Measurements from ENCODE around the gene MFGE8. TPM values are rescaled to one million over a fixed set of nuclear protein-coding genes. Genes with fewer than 3 reads are reported as not detected.
A peak's percentile ranks its signal among the peaks of the same experiment; 100 is the strongest.

The MFGE8 gene
- total and polyA plus RNA-seq, 9 of the 15 experiments (the other 6 are each of a cell fraction or from before 2014, with no cell fraction given) = 2.3 to 142 (median 62.3) TPM

- TF ChIP-seq RAD21 (CRISPR knock-in tag; conservative IDR thresholded peaks at IDR 0.05 in 1 of 2, IDR thresholded peaks at IDR 0.05 in 1 of 2) (peak; percentile 38 to 52; a peak in 3 of 4 replicates), POLR2AphosphoS2 (IDR thresholded peaks at IDR 0.05; ENCODE audit: low read length) (peak; percentile 69; the same call in 1 of the 2 replicates), VEZF1 (CRISPR knock-in tag; IDR thresholded peaks at IDR 0.05) (peak; percentile 70), ZNF217 (CRISPR knock-in tag; IDR thresholded peaks at IDR 0.05) (no peak), CREB1 (IDR thresholded peaks at IDR 0.05) (0 out of 2 replicates have a peak, but pooled peaks have one; percentile 4), CREB1 (CRISPR knock-in tag; IDR thresholded peaks at IDR 0.05) (no peak), CTCF (IDR thresholded peaks at IDR 0.05 in 2 of 3, conservative IDR thresholded peaks at IDR 0.05 in 1 of 3; ENCODE audit: insufficient read depth in 2 of 3, low read depth in 1 of 3, low read length in 3 of 3) (peak; percentile 67 to 74 (median 73)), ESRRA (IDR thresholded peaks at IDR 0.05; ENCODE audit: borderline replicate concordance, low read depth) (peak; percentile 28; the same call in 1 of the 2 replicates), ZNF778 (CRISPR knock-in tag; IDR thresholded peaks at IDR 0.05) (no peak), MAZ (CRISPR knock-in tag; conservative IDR thresholded peaks at IDR 0.05 in 1 of 2, IDR thresholded peaks at IDR 0.05 in 1 of 2) (peak; percentile 69 to 88), HNRNPUL1 (IDR thresholded peaks at IDR 0.05; ENCODE audit: low read length) (no peak)
Observed at GRCh38 chr15:88897456-88898194, 15.6 kb downstream of the MFGE8 start (continued).

Measured in K562 (cell line).